ENCODE results near the gene HSD17B7. TPM values are rescaled to one million over a fixed set of nuclear protein-coding genes. Genes with fewer than 3 reads are reported as not detected.
"Not testable (repeated sequence)": the region's sequence is repeated elsewhere in the genome, so short reads cannot be mapped to it uniquely, and the experiment has no call there.

The HSD17B7 gene
- total and polyA plus RNA-seq, 2 donors (not counting 1 experiment from before 2014, with no cell fraction given) = 38.9 to 41.5 TPM

- H3K4me1 ChIP-seq (ENCODE audit: control insufficient read depth in 2 of 2, insufficient read depth in 2 of 2, low read length in 2 of 2); H3K79me2 ChIP-seq (ENCODE audit: control insufficient read depth, insufficient read depth, low read length); DNase-seq; H3K27me3 Mint-ChIP-seq; H3K36me3 ChIP-seq (replicated peaks in 1 of 2; ENCODE audit: control extremely low read depth in 1 of 2, control insufficient read depth in 1 of 2, extremely low read depth in 1 of 2, insufficient read depth in 2 of 2, low read length in 1 of 2); H4K20me1 ChIP-seq (ENCODE audit: control insufficient read depth, insufficient read depth, low read length, poor library complexity, severe bottlenecking); H3K27ac ChIP-seq (ENCODE audit: low read length in 2 of 2); H3K27ac Mint-ChIP-seq; ATAC-seq (ENCODE audit: low read depth); intact Hi-C loops (cut with micrococcal nuclease); H3K4me3 Mint-ChIP-seq; H3K4me1 Mint-ChIP-seq; CTCF ChIA-PET; H3K4me3 ChIP-seq (ENCODE audit: control extremely low read depth in 1 of 5, extremely low read depth in 1 of 5, insufficient read depth in 1 of 5, low read depth in 2 of 5, low read length in 4 of 5); H3K9me3 Mint-ChIP-seq (ENCODE audit: insufficient read depth); H3K9me3 ChIP-seq (ENCODE audit: control extremely low read depth in 1 of 3, control insufficient read depth in 2 of 3, insufficient read depth in 1 of 3, low read length in 2 of 3); POLR2A ChIA-PET; H3K4me2 ChIP-seq (replicated peaks; ENCODE audit: low read depth, low read length, poor library complexity, severe bottlenecking); H3K27me3 ChIP-seq (replicated peaks in 1 of 4; ENCODE audit: control extremely low read depth in 1 of 4, control insufficient read depth in 3 of 4, insufficient read depth in 4 of 4, low read length in 3 of 4); H3K9ac ChIP-seq (ENCODE audit: low read length); H2AFZ ChIP-seq (ENCODE audit: insufficient read depth, low read depth, low read length, poor library complexity, severe bottlenecking): not testable (repeated sequence)
- whole genome bisulfite sequencing (ENCODE audit: insufficient coverage) = no CpG with 5 or more reads among the region's 1 CpG
Measured at GRCh38 chr1:162788783-162789182, 1.7 kb upstream of the HSD17B7 start.

GRCh38 chr1:162790985-162791357 is 469 bp downstream of the HSD17B7 start:
- H3K9me3 Mint-ChIP-seq (ENCODE audit: insufficient read depth); H3K4me1 ChIP-seq (ENCODE audit: control insufficient read depth in 2 of 2, insufficient read depth in 2 of 2, low read length in 2 of 2); ATAC-seq (ENCODE audit: low read depth); POLR2A ChIA-PET; H3K4me2 ChIP-seq (replicated peaks; ENCODE audit: low read depth, low read length, poor library complexity, severe bottlenecking); H3K27me3 Mint-ChIP-seq; H3K27me3 ChIP-seq (replicated peaks in 1 of 4; ENCODE audit: control extremely low read depth in 1 of 4, control insufficient read depth in 3 of 4, insufficient read depth in 4 of 4, low read length in 3 of 4); H3K36me3 ChIP-seq (replicated peaks in 1 of 2; ENCODE audit: control extremely low read depth in 1 of 2, control insufficient read depth in 1 of 2, extremely low read depth in 1 of 2, insufficient read depth in 2 of 2, low read length in 1 of 2); H3K4me1 Mint-ChIP-seq; H3K9me3 ChIP-seq (ENCODE audit: control extremely low read depth in 1 of 3, control insufficient read depth in 2 of 3, insufficient read depth in 1 of 3, low read length in 2 of 3); CTCF ChIA-PET; H4K20me1 ChIP-seq (ENCODE audit: control insufficient read depth, insufficient read depth, low read length, poor library complexity, severe bottlenecking); H3K79me2 ChIP-seq (ENCODE audit: control insufficient read depth, insufficient read depth, low read length): not testable (repeated sequence)
- Mint-ChIP-seq H3K4me3 (peak overlapping the region; percentile 93), H3K27ac (peak overlapping the region; percentile 96)
- Histone ChIP-seq H3K4me3 (ENCODE audit: control extremely low read depth in 1 of 5, extremely low read depth in 1 of 5, insufficient read depth in 1 of 5, low read depth in 2 of 5, low read length in 4 of 5) (peak overlapping the region; percentile 38 to 62 (median 52)), H3K27ac (ENCODE audit: low read length in 2 of 2) (peak overlapping the region; percentile 68 to 91), H3K9ac (ENCODE audit: low read length) (peak overlapping the region; percentile 72), H2AFZ (ENCODE audit: insufficient read depth, low read depth, low read length, poor library complexity, severe bottlenecking) (peak overlapping the region; percentile 49)
- peak; percentile 38 for DNase-seq
- intact Hi-C loops (cut with micrococcal nuclease) = loop anchor here (10.0 kb wide), 1 partner anchor 226 kb away; the partner anchor contains the start of gene UAP1
- no CpG with 5 or more reads among the region's 8 CpGs for WGBS (ENCODE audit: insufficient coverage)

GRCh38 chr1:162794284-162794683 is 3.8 kb downstream of the HSD17B7 start:
- H2AFZ ChIP-seq (ENCODE audit: insufficient read depth, low read depth, low read length, poor library complexity, severe bottlenecking); H3K27me3 ChIP-seq (replicated peaks in 1 of 4; ENCODE audit: control extremely low read depth in 1 of 4, control insufficient read depth in 3 of 4, insufficient read depth in 4 of 4, low read length in 3 of 4); H3K4me1 ChIP-seq (ENCODE audit: control insufficient read depth in 2 of 2, insufficient read depth in 2 of 2, low read length in 2 of 2); H3K4me3 ChIP-seq (ENCODE audit: control extremely low read depth in 1 of 5, extremely low read depth in 1 of 5, insufficient read depth in 1 of 5, low read depth in 2 of 5, low read length in 4 of 5); H3K9ac ChIP-seq (ENCODE audit: low read length); H3K27ac Mint-ChIP-seq; ATAC-seq (ENCODE audit: low read depth); H3K27ac ChIP-seq (ENCODE audit: low read length in 2 of 2); H3K9me3 Mint-ChIP-seq (ENCODE audit: insufficient read depth); DNase-seq; POLR2A ChIA-PET; H3K4me2 ChIP-seq (replicated peaks; ENCODE audit: low read depth, low read length, poor library complexity, severe bottlenecking); H3K79me2 ChIP-seq (ENCODE audit: control insufficient read depth, insufficient read depth, low read length); H3K9me3 ChIP-seq (ENCODE audit: control extremely low read depth in 1 of 3, control insufficient read depth in 2 of 3, insufficient read depth in 1 of 3, low read length in 2 of 3); H3K27me3 Mint-ChIP-seq; H3K4me1 Mint-ChIP-seq; H4K20me1 ChIP-seq (ENCODE audit: control insufficient read depth, insufficient read depth, low read length, poor library complexity, severe bottlenecking); H3K4me3 Mint-ChIP-seq: not testable (repeated sequence)
- intact Hi-C loops (cut with micrococcal nuclease) = loop anchor here (10.0 kb wide), 1 partner anchor 229 kb away; the partner anchor contains the start of gene UAP1
- CTCF ChIA-PET = interaction anchor here (0.6 kb wide), 1 partner anchor 815 kb away, joined by 3 read pairs; no protein-coding TSS in a partner anchor
- peaks cover 0 to 15% of the 10 kb centered on the region in 2 experiments for H3K36me3 ChIP-seq (replicated peaks in 1 of 2; ENCODE audit: control extremely low read depth in 1 of 2, control insufficient read depth in 1 of 2, extremely low read depth in 1 of 2, insufficient read depth in 2 of 2, low read length in 1 of 2)
- WGBS (ENCODE audit: insufficient coverage) = no CpG with 5 or more reads among the region's 1 CpG

GRCh38 chr1:162796617-162797279 is 6.2 kb downstream of the HSD17B7 start:
- H3K9ac ChIP-seq (ENCODE audit: low read length); H3K27ac Mint-ChIP-seq; H3K4me1 ChIP-seq (ENCODE audit: control insufficient read depth in 2 of 2, insufficient read depth in 2 of 2, low read length in 2 of 2); H3K79me2 ChIP-seq (ENCODE audit: control insufficient read depth, insufficient read depth, low read length); H3K27me3 ChIP-seq (replicated peaks in 1 of 4; ENCODE audit: control extremely low read depth in 1 of 4, control insufficient read depth in 3 of 4, insufficient read depth in 4 of 4, low read length in 3 of 4); POLR2A ChIA-PET; H3K4me3 Mint-ChIP-seq; H2AFZ ChIP-seq (ENCODE audit: insufficient read depth, low read depth, low read length, poor library complexity, severe bottlenecking); H3K4me2 ChIP-seq (replicated peaks; ENCODE audit: low read depth, low read length, poor library complexity, severe bottlenecking); DNase-seq; H3K9me3 ChIP-seq (ENCODE audit: control extremely low read depth in 1 of 3, control insufficient read depth in 2 of 3, insufficient read depth in 1 of 3, low read length in 2 of 3); H3K4me3 ChIP-seq (ENCODE audit: control extremely low read depth in 1 of 5, extremely low read depth in 1 of 5, insufficient read depth in 1 of 5, low read depth in 2 of 5, low read length in 4 of 5); H3K27ac ChIP-seq (ENCODE audit: low read length in 2 of 2); H4K20me1 ChIP-seq (ENCODE audit: control insufficient read depth, insufficient read depth, low read length, poor library complexity, severe bottlenecking); H3K27me3 Mint-ChIP-seq; CTCF ChIA-PET; H3K4me1 Mint-ChIP-seq; H3K9me3 Mint-ChIP-seq (ENCODE audit: insufficient read depth); ATAC-seq (ENCODE audit: low read depth): not testable (repeated sequence)
- peaks cover 0 to 32% of the 10 kb centered on the region in 2 experiments for H3K36me3 ChIP-seq (replicated peaks in 1 of 2; ENCODE audit: control extremely low read depth in 1 of 2, control insufficient read depth in 1 of 2, extremely low read depth in 1 of 2, insufficient read depth in 2 of 2, low read length in 1 of 2)
- 83% methylated on average over 1 of the region's 4 CpGs for WGBS (ENCODE audit: insufficient coverage)
- intact Hi-C loops (cut with micrococcal nuclease) = loop anchor here (10.0 kb wide), 1 partner anchor 232 kb away; the partner anchor contains the start of gene UAP1

Measured in B cell (primary cell).